NCI-H526 (cell line): ENCODE data around the gene RPH3AL.
"Not testable (repeated sequence)": the region's sequence is repeated elsewhere in the genome, so short reads cannot be mapped to it uniquely, and the experiment has no call there.

Source experiments
- DNase-seq, 2 experiments: peaks; one replicate each; lab custom pipeline; 2025; lab: John Stamatoyannopoulos, UW

RPH3AL gene

DNA sequence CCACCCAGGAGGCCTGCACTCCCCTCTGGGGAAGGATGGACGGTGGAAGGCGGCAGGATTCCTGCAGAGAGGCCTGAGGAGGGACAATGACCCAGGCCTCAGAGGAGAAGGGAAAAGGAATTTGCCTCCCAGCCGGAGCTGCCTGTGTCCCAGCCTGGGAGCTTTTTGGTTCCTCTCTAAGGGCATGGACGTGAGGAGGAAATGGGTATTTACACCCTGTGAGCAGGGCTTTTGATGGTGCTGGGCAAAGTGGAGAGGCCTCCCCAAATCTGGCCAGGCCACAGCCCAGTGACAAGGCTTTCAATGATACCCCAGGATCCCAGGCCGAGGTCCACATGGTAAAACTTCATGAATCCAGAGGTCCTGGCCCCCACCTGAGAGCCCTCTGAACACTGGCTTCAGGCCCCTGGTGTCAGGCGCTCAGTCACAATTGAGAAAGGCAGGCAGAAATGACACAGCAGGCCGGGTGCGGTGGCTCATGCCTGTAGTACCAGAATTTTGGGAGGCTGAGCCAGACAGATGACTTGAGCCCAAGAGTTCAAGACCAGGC lies 115.1 kb downstream of the RPH3AL start:
- no peak for DNase-seq

- no peak for DNase-seq
Observed at GRCh38 chr17:236641-237405, 115.8 kb downstream of the RPH3AL start.

GRCh38 chr17:235831-236640 lies 116.6 kb downstream of the RPH3AL start:
- DNase-seq, result no peak

- DNase-seq, result not testable (repeated sequence)
Observed at GRCh38 chr17:234994-235830, 117.4 kb downstream of the RPH3AL start.

- not testable (repeated sequence) for DNase-seq
Observed at GRCh38 chr17:234163-234993, 118.2 kb downstream of the RPH3AL start.

- no peak for DNase-seq
Observed at GRCh38 chr17:233473-233941, 119.1 kb downstream of the RPH3AL start.

DNA sequence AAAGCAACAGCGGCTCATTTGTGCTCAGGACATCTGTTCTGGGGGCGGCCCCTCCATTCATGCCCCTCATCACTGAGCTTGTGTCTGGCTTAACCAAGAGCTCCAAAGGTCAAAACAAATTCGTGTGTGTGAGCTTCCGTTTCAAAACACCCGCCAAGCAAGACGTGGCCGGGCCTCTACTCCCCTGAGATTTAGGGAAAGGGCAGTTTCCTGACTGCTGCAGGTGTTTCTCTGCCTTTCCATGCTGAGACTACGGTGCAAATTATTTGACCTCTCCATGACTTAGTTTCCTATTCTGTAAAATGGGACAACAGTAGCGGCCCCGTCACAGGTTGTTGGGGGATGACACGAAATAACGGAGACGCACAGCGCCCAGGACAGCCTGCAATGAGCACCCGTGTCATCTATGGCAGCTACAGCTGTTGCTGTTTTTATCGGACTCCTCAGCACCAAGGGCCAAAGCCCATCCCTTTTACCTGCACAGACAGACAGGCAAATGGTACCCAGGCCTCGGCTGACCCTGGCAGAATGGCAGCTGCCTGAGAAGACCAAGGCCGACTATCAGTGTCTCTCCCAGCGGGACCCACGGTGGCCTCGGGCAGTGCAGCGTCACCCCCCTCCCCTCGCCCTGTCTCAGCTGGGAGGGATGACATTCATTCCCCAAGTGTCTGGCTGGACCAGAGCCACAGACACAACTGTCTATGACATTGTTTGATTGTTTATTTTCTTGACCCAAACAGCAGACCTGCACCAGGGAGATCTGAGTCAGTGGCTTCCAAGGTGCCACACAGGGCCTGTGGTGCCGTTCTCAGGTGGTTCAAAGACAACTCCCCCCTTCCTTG lies 120.4 kb downstream of the RPH3AL start:
- DNase-seq, result no peak

- DNase-seq, result no peak
Observed at GRCh38 chr17:231191-231965, 121.2 kb downstream of the RPH3AL start.

DNA sequence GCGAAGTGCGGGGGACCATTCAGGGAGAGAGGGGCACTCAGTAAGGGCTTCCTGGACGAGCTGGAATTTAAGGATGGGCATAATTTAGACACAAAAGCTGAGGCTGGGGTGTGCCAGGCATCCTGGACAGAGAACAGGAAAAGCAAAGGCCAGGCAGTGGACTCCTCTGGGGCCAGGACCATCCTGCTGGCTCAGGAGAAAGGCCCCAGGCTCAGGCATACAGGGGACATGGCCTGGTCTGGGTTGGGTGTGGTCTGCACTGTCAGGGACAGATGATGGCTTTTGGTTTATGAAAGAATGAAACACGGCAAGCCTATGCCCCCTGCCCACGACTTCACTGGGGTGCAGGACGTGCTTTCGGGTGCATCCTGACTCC lies 122.2 kb downstream of the RPH3AL start:
- no peak for DNase-seq

DNA sequence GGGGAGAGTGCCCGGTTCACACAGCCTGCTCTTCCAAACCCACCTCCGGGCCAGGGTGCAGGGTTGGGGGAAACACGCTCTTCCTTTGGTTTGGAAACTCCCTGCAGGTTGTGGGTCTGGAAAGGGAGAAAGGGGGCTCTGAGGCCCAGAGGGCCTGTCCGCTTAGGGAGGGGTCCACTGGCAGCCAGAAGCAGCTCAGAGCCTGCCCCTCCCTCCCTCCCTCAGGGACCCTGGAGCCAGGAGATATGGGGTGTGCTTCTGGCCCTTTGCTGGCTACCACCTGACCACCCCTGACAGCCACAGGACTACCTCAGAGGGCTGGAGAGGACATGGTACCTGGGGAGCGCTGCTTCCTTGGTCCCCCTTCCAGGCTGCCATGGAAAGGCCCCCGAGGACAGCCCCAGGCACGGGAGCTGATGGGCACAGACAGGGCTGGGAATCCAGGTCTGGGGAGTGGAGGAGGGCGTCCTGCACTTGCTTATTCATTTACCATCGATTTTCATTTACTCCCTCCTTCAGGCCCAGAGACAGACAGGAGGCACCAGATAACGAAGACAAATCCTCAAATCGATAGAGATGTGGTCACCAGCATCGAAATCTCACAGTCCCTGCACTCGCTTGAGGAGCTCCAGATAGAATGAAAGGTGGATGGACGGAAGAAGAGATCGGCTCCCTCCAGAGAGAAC lies 122.8 kb downstream of the RPH3AL start:
- no peak for DNase-seq

- DNase-seq, result no peak
Observed at GRCh38 chr17:228951-229708, 123.5 kb downstream of the RPH3AL start.

- DNase-seq, result no peak
Observed at GRCh38 chr17:227946-228615, 124.5 kb downstream of the RPH3AL start.

DNA sequence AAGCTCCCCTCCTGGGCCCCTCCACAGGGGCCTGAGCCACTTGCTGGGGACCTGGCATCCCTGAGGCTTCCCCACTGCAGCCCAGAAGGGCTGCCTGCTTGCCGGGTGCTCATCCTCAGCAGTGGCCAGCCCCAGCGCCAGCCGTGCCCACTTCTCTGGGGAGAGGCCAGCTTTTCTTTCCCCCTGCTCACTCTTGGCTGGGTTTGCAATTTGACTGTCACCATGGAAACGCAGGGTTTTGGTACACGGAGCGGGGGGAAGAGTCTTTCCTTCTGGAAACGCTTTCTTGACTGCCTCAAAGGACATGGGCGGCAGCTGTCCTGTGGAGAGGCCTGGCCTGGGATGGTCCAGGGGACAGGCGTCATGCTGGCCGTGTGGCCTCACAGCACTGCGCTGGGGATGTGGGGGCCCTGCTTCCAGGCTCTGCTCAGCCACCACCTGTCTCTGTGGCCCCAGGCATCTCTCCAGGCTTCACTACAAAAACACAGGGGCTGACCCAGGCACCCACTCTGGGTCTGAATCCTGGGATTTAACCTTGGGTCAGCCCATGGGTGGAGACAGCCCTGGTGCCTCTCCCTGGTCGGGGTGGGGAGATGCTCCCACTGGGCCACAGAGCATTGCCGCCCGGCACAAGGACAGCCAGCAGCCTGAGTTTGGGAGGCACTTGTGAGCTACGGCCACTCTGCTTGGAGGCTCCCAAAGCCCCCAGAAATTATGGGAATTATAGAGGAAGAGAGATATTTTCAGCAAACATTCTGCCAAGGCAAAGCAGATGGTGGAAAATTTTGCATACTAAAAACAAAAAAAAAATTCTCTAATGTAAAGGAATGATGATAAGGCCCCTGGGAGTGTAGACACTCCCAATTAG lies 125.3 kb downstream of the RPH3AL start:
- no peak for DNase-seq

DNA sequence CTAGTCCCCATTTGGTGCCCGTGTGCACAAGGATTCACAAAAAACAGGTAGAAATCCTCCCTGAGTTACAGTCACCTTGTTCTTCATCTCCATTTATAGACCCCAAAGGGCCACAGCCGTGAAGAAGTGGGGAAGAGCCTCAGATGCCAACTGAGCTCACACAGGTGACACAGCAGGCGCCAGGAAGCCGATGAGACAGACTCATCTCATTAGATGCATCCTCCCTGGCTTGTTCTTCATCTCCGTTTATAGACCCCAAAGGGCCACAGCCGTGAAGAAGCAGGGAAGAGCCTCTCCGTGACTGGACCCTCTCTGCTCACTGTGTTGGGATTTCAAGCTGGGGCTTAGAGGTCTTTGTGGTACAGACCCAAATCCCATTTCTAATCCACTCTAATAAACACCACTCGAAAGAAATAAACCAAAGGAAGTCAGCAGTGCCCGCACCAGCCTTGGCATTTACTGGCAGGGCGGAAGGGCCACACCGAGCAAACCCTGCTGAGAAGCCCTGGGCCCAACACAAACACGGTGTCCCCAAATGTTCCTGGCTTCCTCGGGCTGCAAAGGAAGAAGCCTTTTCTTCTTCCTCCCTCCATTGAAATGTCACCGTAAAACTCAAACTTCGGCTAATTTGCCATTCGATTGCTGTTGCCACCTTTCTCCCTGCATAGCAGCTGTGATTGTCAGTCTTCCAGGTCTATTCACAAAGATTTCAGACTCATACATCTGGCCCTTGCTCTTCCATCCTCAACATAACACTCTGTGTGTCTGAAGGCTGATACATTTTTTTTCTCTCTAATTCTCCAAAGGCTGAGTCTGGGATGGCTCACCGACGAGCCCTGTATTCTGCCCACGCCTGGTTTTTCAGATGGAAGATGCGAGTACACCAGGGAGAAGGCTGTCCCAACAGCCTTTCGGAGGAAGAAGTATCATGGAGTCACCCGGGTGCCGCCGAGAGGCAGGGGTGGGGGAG lies 126.2 kb downstream of the RPH3AL start:
- DNase-seq, result no peak

GRCh38 chr17:225551-225950 lies 127.1 kb downstream of the RPH3AL start:
- DNase-seq, result no peak
